SU-DHL-6 (cell line): ENCODE results near the gene MRPL49.

ENCODE experiments used
- H2AFZ ChIP-seq: fragments of 200-600 bp; sonication (generic); 2 replicates; pipeline ENCODE4 v1.6.1; 2014; ENCODE audit warnings: low read depth, mild to moderate bottlenecking, moderate library complexity, mixed read lengths, antibody characterized with exemption, low read length; ENCODE audit not compliant: severe bottlenecking
- H3F3A ChIP-seq: fragments of 200-600 bp; shearing (Covaris generic); 2 replicates; pipeline ENCODE4 v1.6.0; 2016; ENCODE audit warnings: antibody characterized with exemption, mild to moderate bottlenecking; ENCODE audit not compliant: insufficient read depth
- H3K27ac ChIP-seq: fragments of 200-600 bp; sonication (generic); 2 replicates; pipeline ENCODE4 v1.5.1; 2016; ENCODE audit warnings: low read depth, mild to moderate bottlenecking, low read length, moderate library complexity, mixed read lengths
- H3K27me3 ChIP-seq: fragments of 200-600 bp; sonication (generic), shearing (Covaris generic); 2 replicates; pipeline ENCODE4 v1.6.0; 2014; ENCODE audit warnings: mild to moderate bottlenecking, low read length
- H3K36me3 ChIP-seq: fragments of 200-600 bp; sonication (generic); 2 replicates; pipeline ENCODE4 v1.6.1; 2014; ENCODE audit warnings: mild to moderate bottlenecking, low read length, mixed read lengths
- H3K4me2 ChIP-seq: fragments of 300-600, 200-600 bp; shearing (Covaris generic), sonication (generic); 2 replicates; pipeline ENCODE4 v1.6.0; 2014; ENCODE audit warnings: low read length, low read depth, mild to moderate bottlenecking; ENCODE audit not compliant: poor library complexity, severe bottlenecking
- H3K4me3 ChIP-seq: fragments of 200-600 bp; sonication (generic); 2 replicates; pipeline ENCODE4 v1.5.1; 2014; ENCODE audit warnings: antibody characterized with exemption, low read length, mild to moderate bottlenecking, mixed read lengths; ENCODE audit not compliant: insufficient read depth, poor library complexity, severe bottlenecking
- H3K79me2 ChIP-seq: fragments of 200-600 bp; sonication (generic); 2 replicates; pipeline ENCODE4 v1.6.1; 2014; ENCODE audit warnings: mild to moderate bottlenecking, low read length, moderate library complexity; ENCODE audit not compliant: insufficient read depth
- H3K9ac ChIP-seq: fragments of 200-600 bp; sonication (generic); 2 replicates; pipeline ENCODE4 v1.7.0; 2014; ENCODE audit warnings: mild to moderate bottlenecking, low read length
- H3K9me2 ChIP-seq: fragments of 200-600 bp; sonication (generic); replicated peaks from 2 replicates; pipeline ENCODE4 v1.6.1; 2014; ENCODE audit warnings: low read length; ENCODE audit not compliant: insufficient read depth
- H3K9me3 ChIP-seq: fragments of 200-600 bp; sonication (generic); 2 replicates; pipeline ENCODE4 v1.6.1; 2014; ENCODE audit warnings: low read length, mixed read lengths; ENCODE audit not compliant: insufficient read depth
- H4K20me1 ChIP-seq: fragments of 200-600 bp; sonication (generic); 2 replicates; pipeline ENCODE4 v1.6.1; 2014; ENCODE audit warnings: low read depth, mild to moderate bottlenecking, antibody characterized with exemption, low read length, moderate library complexity, mixed read lengths
- EZH2phosphoT487 ChIP-seq: fragments of 200-600 bp; sonication (generic), shearing (Covaris generic); conservative IDR thresholded peaks from 2 replicates; pipeline ENCODE4 v1.6.1; 2018; ENCODE audit warnings: mild to moderate bottlenecking, antibody characterized with exemption, low read length, moderate library complexity, mixed read lengths
- TF ChIP-seq, protein P1 (sequence below): fragments of 200-600 bp; sonication (generic); IDR thresholded peaks from one replicate; pipeline ENCODE4 v1.5.1; 2017; ENCODE audit warnings: antibody characterized with exemption, mild to moderate bottlenecking, low read length, moderate library complexity; ENCODE audit not compliant: insufficient read depth, poor library complexity, severe bottlenecking

MRPL49 gene

DNA sequence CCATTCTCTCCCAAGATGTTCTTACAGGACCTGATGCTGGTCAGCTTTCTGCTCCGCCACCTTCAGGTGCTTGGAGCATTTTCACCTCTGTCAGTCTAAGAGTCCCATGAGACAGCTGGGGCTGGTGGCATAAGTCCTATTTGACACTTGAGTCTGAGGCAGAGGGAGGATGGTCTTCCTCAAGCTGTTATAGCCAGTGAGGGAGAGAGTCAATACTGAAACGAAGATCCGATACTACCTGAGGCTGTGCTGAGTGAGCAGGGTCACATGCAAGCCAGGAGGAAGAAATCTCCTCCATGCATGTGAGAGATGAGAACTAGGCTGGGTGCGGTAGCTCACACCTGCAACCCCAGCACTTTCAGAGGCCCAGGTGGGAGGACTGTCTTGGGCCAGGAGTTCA is 32.5 kb upstream of the MRPL49 start:
- Histone ChIP-seq H3K4me3 (no peak overlapping the region), H3K4me2 (no peak overlapping the region), H3K9me2 (no peaks in the 10 kb centered on the region), H3F3A (peaks cover 9% of the 10 kb centered on the region; the same call in 1 of the 2 replicates), H3K36me3 (no peaks in the 10 kb centered on the region), H3K27ac (no peak overlapping the region), H3K27me3 (no peaks in the 10 kb centered on the region), H3K9me3 (no peaks in the 10 kb centered on the region), H3K79me2 (peaks cover 10% of the 10 kb centered on the region), H2AFZ (no peak overlapping the region), H3K9ac (no peak overlapping the region), H4K20me1 (no peaks in the 10 kb centered on the region)
- no peak for TF ChIP-seq EZH2phosphoT487
- TF ChIP-seq, protein P1, sequence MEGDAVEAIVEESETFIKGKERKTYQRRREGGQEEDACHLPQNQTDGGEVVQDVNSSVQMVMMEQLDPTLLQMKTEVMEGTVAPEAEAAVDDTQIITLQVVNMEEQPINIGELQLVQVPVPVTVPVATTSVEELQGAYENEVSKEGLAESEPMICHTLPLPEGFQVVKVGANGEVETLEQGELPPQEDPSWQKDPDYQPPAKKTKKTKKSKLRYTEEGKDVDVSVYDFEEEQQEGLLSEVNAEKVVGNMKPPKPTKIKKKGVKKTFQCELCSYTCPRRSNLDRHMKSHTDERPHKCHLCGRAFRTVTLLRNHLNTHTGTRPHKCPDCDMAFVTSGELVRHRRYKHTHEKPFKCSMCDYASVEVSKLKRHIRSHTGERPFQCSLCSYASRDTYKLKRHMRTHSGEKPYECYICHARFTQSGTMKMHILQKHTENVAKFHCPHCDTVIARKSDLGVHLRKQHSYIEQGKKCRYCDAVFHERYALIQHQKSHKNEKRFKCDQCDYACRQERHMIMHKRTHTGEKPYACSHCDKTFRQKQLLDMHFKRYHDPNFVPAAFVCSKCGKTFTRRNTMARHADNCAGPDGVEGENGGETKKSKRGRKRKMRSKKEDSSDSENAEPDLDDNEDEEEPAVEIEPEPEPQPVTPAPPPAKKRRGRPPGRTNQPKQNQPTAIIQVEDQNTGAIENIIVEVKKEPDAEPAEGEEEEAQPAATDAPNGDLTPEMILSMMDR: no peak

DNA sequence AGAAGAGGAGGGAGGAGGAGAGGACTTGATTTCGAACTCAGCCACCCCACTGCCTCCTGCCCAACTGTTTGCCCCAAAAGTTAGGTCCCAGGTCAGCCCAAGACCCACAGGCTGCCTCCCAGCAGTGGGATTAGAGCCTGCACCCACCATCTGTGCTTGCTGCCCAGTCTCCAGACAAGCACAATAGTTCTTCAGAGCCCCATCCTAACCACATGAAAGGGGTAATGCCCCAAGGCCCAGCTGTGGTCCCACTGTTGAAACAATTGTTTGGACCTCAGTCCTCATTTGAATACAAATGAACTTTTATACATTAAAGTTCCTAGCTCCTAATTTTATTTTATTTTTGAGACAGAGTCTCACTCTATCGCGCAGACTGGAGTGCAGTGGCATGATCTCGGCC is 31.5 kb upstream of the MRPL49 start:
- no peak overlapping the region for H3K9ac ChIP-seq
- no peak overlapping the region for H3K4me2 ChIP-seq
- no peak overlapping the region for H3K4me3 ChIP-seq
- H3K36me3 ChIP-seq: no peaks in the 10 kb centered on the region
- no peaks in the 10 kb centered on the region for H4K20me1 ChIP-seq
- H3K9me2 ChIP-seq: no peaks in the 10 kb centered on the region
- H3K9me3 ChIP-seq: no peaks in the 10 kb centered on the region
- H3F3A ChIP-seq: peaks cover 9% of the 10 kb centered on the region
- no peaks in the 10 kb centered on the region for H3K27me3 ChIP-seq
- H3K27ac ChIP-seq: no peak overlapping the region
- H2AFZ ChIP-seq: no peak overlapping the region
- H3K79me2 ChIP-seq: no peaks in the 10 kb centered on the region
- TF ChIP-seq, protein P1: no peak
- no peak for TF ChIP-seq EZH2phosphoT487

DNA sequence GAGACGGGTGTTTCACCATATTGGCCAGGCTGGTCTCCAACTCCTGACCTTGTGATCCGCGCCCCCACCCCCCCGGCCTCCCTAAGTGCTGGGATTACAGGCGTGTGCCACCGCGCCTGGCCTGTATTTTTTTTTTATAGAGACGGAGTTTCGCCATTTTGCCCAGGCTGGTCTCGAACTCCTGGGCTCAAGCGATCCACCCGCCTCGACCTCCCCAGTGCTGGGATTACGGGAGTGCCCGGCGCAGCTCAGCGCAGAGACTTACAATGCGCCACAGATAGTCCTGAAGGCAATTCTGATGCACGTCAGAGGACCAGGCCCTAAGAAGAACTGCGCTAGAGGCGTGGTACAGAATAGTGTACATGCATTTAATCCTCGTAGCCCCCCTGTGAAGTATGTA is 26.7 kb upstream of the MRPL49 start:
- TF ChIP-seq, protein P1: no peak
- TF ChIP-seq EZH2phosphoT487: no peak
- H3K36me3 ChIP-seq: peaks cover 6% of the 10 kb centered on the region; the same call in 1 of the 2 replicates
- H3K9ac ChIP-seq: peak overlapping the region; percentile 77
- peak overlapping the region; percentile 76 for H3K4me2 ChIP-seq
- peaks cover 9% of the 10 kb centered on the region for H3F3A ChIP-seq
- no peak overlapping the region for H3K27ac ChIP-seq
- no peaks in the 10 kb centered on the region for H3K9me2 ChIP-seq
- no peaks in the 10 kb centered on the region for H4K20me1 ChIP-seq
- no peaks in the 10 kb centered on the region for H3K27me3 ChIP-seq
- H2AFZ ChIP-seq: peak overlapping the region; percentile 89
- no peaks in the 10 kb centered on the region for H3K9me3 ChIP-seq
- peaks cover 33% of the 10 kb centered on the region for H3K79me2 ChIP-seq
- peak overlapping the region; percentile 82 for H3K4me3 ChIP-seq
